Endodermal cell (in vitro differentiated cells): ENCODE data around the gene SLC22A17. TPM values are rescaled to one million over a fixed set of nuclear protein-coding genes. Genes with fewer than 3 reads are reported as not detected.

ENCODE experiments used
- DNase-seq: peaks from one replicate; pipeline ENCODE4 v3.0.0-alpha.2; 2017
- H3K27ac ChIP-seq: 2 replicates; pipeline ENCODE4 v1.5.1; 2013; ENCODE audit warnings: mild to moderate bottlenecking, low read depth, low read length, moderate library complexity
- H3K27me3 ChIP-seq: 2 replicates; pipeline ENCODE4 v1.6.1; 2013; ENCODE audit warnings: mild to moderate bottlenecking, low read length, moderate library complexity; ENCODE audit not compliant: insufficient read depth, control insufficient read depth, poor library complexity, severe bottlenecking
- H3K36me3 ChIP-seq: 2 replicates; pipeline ENCODE4 v1.7.0; 2013; ENCODE audit warnings: mild to moderate bottlenecking, low read length, moderate library complexity; ENCODE audit not compliant: control insufficient read depth, insufficient read depth
- H3K4me1 ChIP-seq: one replicate; pipeline ENCODE4 v1.7.0; 2013; ENCODE audit warnings: low read length; ENCODE audit not compliant: control insufficient read depth, insufficient read depth
- H3K4me3 ChIP-seq: 2 replicates; pipeline ENCODE4 v1.5.1; 2013; ENCODE audit warnings: mild to moderate bottlenecking, low read length, moderate library complexity
- H3K9ac ChIP-seq: 2 replicates; pipeline ENCODE4 v1.6.1; 2013; ENCODE audit warnings: mild to moderate bottlenecking, low read length, moderate library complexity; ENCODE audit not compliant: poor library complexity, severe bottlenecking; ENCODE audit errors: extremely low read depth
- H3K9me3 ChIP-seq: 2 replicates; pipeline ENCODE4 v1.6.1; 2013; ENCODE audit warnings: mild to moderate bottlenecking, low read length, moderate library complexity; ENCODE audit not compliant: control insufficient read depth
- H3K27ac Mint-ChIP-seq: 2 replicates; pipeline ENCODE4 v1.8.0; 2020; ENCODE audit warnings: mixed read lengths
- H3K27me3 Mint-ChIP-seq: 2 replicates; pipeline ENCODE4 v1.8.0; 2021; ENCODE audit warnings: mild to moderate bottlenecking, mixed read lengths; ENCODE audit not compliant: insufficient read depth
- H3K36me3 Mint-ChIP-seq: 2 replicates; pipeline ENCODE4 v1.8.0; 2020; ENCODE audit warnings: low read depth, mixed read lengths
- H3K4me1 Mint-ChIP-seq: 2 replicates; pipeline ENCODE4 v1.8.0; 2020; ENCODE audit warnings: mixed read lengths
- H3K4me3 Mint-ChIP-seq: 2 replicates; pipeline ENCODE4 v1.8.0; 2020; ENCODE audit warnings: mild to moderate bottlenecking, moderate library complexity, mixed read lengths
- H3K9me3 Mint-ChIP-seq: 2 replicates; pipeline ENCODE4 v1.8.0; 2020; ENCODE audit warnings: mild to moderate bottlenecking, mixed read lengths
- CTCF ChIP-seq: fragments of 200-600 bp; sonication (generic); conservative IDR thresholded peaks from 2 replicates; pipeline ENCODE4 v1.5.0; 2021; ENCODE audit warnings: antibody characterized with exemption, mild to moderate bottlenecking
- WGBS, 2 experiments: methylation state at CpG; one replicate each; pipeline versions ENCODE4 v1.1.5 to v1.1.7; 2013; ENCODE audit warnings: missing lambda C conversion rate in 2 of 2, mixed read lengths in 1 of 2; ENCODE audit not compliant: insufficient coverage in 1 of 2, insufficient read length in 1 of 2; 5-methylcytosine and 5-hydroxymethylcytosine counted together
- total RNA-seq, 2 donors: library from RNA; stranded (reverse); fragmentation: NEBNext Ultra II Directional in 1 of 2; extraction: Animal tissue kit (Norgen Biotek cat#: 25700) in 1 of 2; gene quantifications; 2 replicates in 1 of 2; 3 replicates in 1 of 2; pipeline ENCODE4 v1.2.1, GENCODE V29; 2021

SLC22A17 gene
- total RNA-seq, 2 donors from 2014 or later, result 49.9 to 89.0 TPM

- no peak overlapping the region for H3K27ac ChIP-seq
- 94 to 96% methylated on average over 3 to 4 of the region's 7 CpGs for WGBS, 2 experiments
- TF ChIP-seq CTCF, result no peak
- H3K4me1 ChIP-seq, result peaks cover 6% of the 10 kb centered on the region
- Mint-ChIP-seq H3K4me1 (peaks cover 10% of the 10 kb centered on the region), H3K36me3 (peaks cover 47% of the 10 kb centered on the region), H3K9me3 (no peaks in the 10 kb centered on the region), H3K27ac (no peak overlapping the region), H3K4me3 (no peak overlapping the region), H3K27me3 (no peaks in the 10 kb centered on the region)
- no peak overlapping the region for H3K9ac ChIP-seq
- no peak for DNase-seq
- no peaks in the 10 kb centered on the region for H3K9me3 ChIP-seq
- peaks cover 36% of the 10 kb centered on the region for H3K36me3 ChIP-seq
- no peak overlapping the region for H3K4me3 ChIP-seq
- no peaks in the 10 kb centered on the region for H3K27me3 ChIP-seq
Measured at GRCh38 chr14:23324993-23325392, 27.7 kb downstream of the SLC22A17 start.

- H3K4me1 ChIP-seq, result peaks cover 6% of the 10 kb centered on the region
- Mint-ChIP-seq H3K4me3 (no peak overlapping the region), H3K27ac (no peak overlapping the region), H3K4me1 (peaks cover 10% of the 10 kb centered on the region), H3K27me3 (no peaks in the 10 kb centered on the region), H3K9me3 (no peaks in the 10 kb centered on the region), H3K36me3 (peaks cover 52% of the 10 kb centered on the region)
- no peak for DNase-seq
- no peaks in the 10 kb centered on the region for H3K9me3 ChIP-seq
- H3K27me3 ChIP-seq, result no peaks in the 10 kb centered on the region
- H3K27ac ChIP-seq, result no peak overlapping the region
- peaks cover 41% of the 10 kb centered on the region for H3K36me3 ChIP-seq
- TF ChIP-seq CTCF, result no peak
- WGBS, 2 experiments, result 93 to 100% methylated on average over 2 of the region's 2 CpGs
- H3K9ac ChIP-seq, result no peak overlapping the region
- no peak overlapping the region for H3K4me3 ChIP-seq
Measured at GRCh38 chr14:23324455-23324846, 28.2 kb downstream of the SLC22A17 start.

- Histone ChIP-seq H3K27ac (no peak overlapping the region), H3K36me3 (peaks cover 46% of the 10 kb centered on the region), H3K9ac (no peak overlapping the region), H3K27me3 (no peaks in the 10 kb centered on the region), H3K9me3 (no peaks in the 10 kb centered on the region), H3K4me3 (peak overlapping the region; percentile 95), H3K4me1 (peaks cover 6% of the 10 kb centered on the region)
- Mint-ChIP-seq H3K27ac (no peak overlapping the region), H3K4me1 (peaks cover 10% of the 10 kb centered on the region), H3K9me3 (no peaks in the 10 kb centered on the region), H3K4me3 (no peak overlapping the region), H3K27me3 (no peaks in the 10 kb centered on the region), H3K36me3 (peaks cover 56% of the 10 kb centered on the region)
- WGBS, 2 experiments, result 96 to 98% methylated on average over 11 to 17 of the region's 18 CpGs
- no peak for TF ChIP-seq CTCF
- no peak for DNase-seq
Measured at GRCh38 chr14:23323838-23324454, 28.7 kb downstream of the SLC22A17 start.
